Lung (tissue), 12 donors: ENCODE results near the gene STT3A. TPM values are rescaled to one million over a fixed set of nuclear protein-coding genes. Genes with fewer than 3 reads are reported as not detected.

Source experiments
- ATAC-seq: fragments of 200-7000 bp; cut with Tn5 transposase; one replicate; pipeline ENCODE4 v1.9.1; 2020; ENCODE audit warnings: moderate number of reproducible peaks; ENCODE audit not compliant: insufficient read depth, low FRiP score
- DNase-seq, 3 donors: peaks; one replicate each; pipeline ENCODE4 v3.0.0-alpha.2; 2013 to 2017
- H3K27ac ChIP-seq, 2 donors: one replicate each; pipeline ENCODE4 v1.5.1; 2013; ENCODE audit warnings: mild to moderate bottlenecking in 2 of 2, moderate library complexity in 2 of 2, control low read depth in 1 of 2, inconsistent platforms in 1 of 2, low read depth in 1 of 2, low read length in 1 of 2
- H3K27me3 ChIP-seq, 3 donors: one replicate each; pipeline ENCODE4 v1.5.1; 2013; ENCODE audit warnings: low read length in 2 of 3; ENCODE audit not compliant: control insufficient read depth in 3 of 3, insufficient read depth in 3 of 3
- H3K36me3 ChIP-seq, 4 donors: one replicate each; pipeline ENCODE4 v1.5.1; 2013; ENCODE audit warnings: low read length in 4 of 4, mild to moderate bottlenecking in 1 of 4, moderate library complexity in 1 of 4; ENCODE audit not compliant: control insufficient read depth in 4 of 4, insufficient read depth in 4 of 4
- H3K4me1 ChIP-seq, 5 donors: one replicate each; pipeline ENCODE4 v1.5.1; 2013; ENCODE audit warnings: low read length in 5 of 5, mild to moderate bottlenecking in 2 of 5, moderate library complexity in 1 of 5; ENCODE audit not compliant: control insufficient read depth in 5 of 5, insufficient read depth in 5 of 5
- H3K4me3 ChIP-seq: one replicate; pipeline ENCODE4 v1.5.1; 2013; ENCODE audit warnings: mild to moderate bottlenecking, control low read depth, moderate library complexity
- H3K9ac ChIP-seq, 2 donors: one replicate each; pipeline ENCODE4 v1.5.1; 2013; ENCODE audit warnings: low read length in 2 of 2, control low read depth in 1 of 2; ENCODE audit not compliant: insufficient read depth in 1 of 2
- H3K9me3 ChIP-seq, 4 donors: one replicate each; pipeline ENCODE4 v1.5.1; 2013; ENCODE audit warnings: low read length in 3 of 4, mild to moderate bottlenecking in 1 of 4, moderate library complexity in 1 of 4; ENCODE audit not compliant: control insufficient read depth in 4 of 4, insufficient read depth in 3 of 4
- CTCF ChIP-seq: IDR thresholded peaks from 2 replicates; pipeline ENCODE4 v1.5.1; 2012; ENCODE audit warnings: mild to moderate bottlenecking; ENCODE audit errors: control extremely low read depth, extremely low read depth
- WGBS, 2 donors: extraction: QIAGEN DNeasy Blood & Tissue Kit; methylation state at CpG; one replicate each; pipeline ENCODE4 v1.1.7; 2013; 5-methylcytosine and 5-hydroxymethylcytosine counted together
- polyA plus RNA-seq, 2 donors: library from polyadenylated mRNA; stranded (reverse); fragments of 200-250 nt; gene quantifications; one replicate each; pipeline ENCODE4 v1.2.1, GENCODE V29; 2013
- total RNA-seq, 2 donors: library from RNA; depleted of rRNA in 1 of 2; stranded (reverse); fragments of >200 nt in 1 of 2; gene quantifications; one replicate each; pipeline ENCODE4 v1.2.1, GENCODE V29; 2014 to 2021
- donor health status: control.
- donor health status: control.
- donor health status: Bipolar disorder and iron deficiency.
- donor health status: healthy.
- donor health status: DM: yes; HTN: yes; CAD: no.

Gene STT3A
- total and polyA plus RNA-seq, 4 donors: 49.6 to 136 (median 101) TPM

GRCh38 chr11:125583496-125583895 lies 9.2 kb upstream of the STT3A start:
- Histone ChIP-seq H3K4me3 (no peak overlapping the region), H3K36me3 (peaks cover 16 to 31% (median 26%) of the 10 kb centered on the region in 4 donors), H3K9ac (no peak overlapping the region), H3K27me3 (no peaks in the 10 kb centered on the region), H3K27ac (no peak overlapping the region), H3K9me3 (no peaks in the 10 kb centered on the region), H3K4me1 (no peaks in the 10 kb centered on the region)
- no peak for TF ChIP-seq CTCF
- 96 to 98% methylated on average over 11 of the region's 11 CpGs for WGBS, 2 donors
- no peak for ATAC-seq
- no peak for DNase-seq

- DNase-seq (no peak), ATAC-seq (no peak)
- 100% methylated on average over 1 of the region's 1 CpG for WGBS, 2 donors
- Histone ChIP-seq H3K27ac (no peak overlapping the region), H3K9ac (no peak overlapping the region), H3K9me3 (no peaks in the 10 kb centered on the region), H3K27me3 (no peaks in the 10 kb centered on the region), H3K36me3 (peaks cover 3 to 22% (median 15%) of the 10 kb centered on the region in 4 donors), H3K4me3 (no peak overlapping the region), H3K4me1 (no peaks in the 10 kb centered on the region)
- no peak for TF ChIP-seq CTCF
Observed at GRCh38 chr11:125585487-125585886, 7.2 kb upstream of the STT3A start.

GRCh38 chr11:125586623-125587022 lies 6.0 kb upstream of the STT3A start:
- Histone ChIP-seq H3K36me3 (peaks cover 2 to 21% (median 12%) of the 10 kb centered on the region in 4 donors), H3K27me3 (no peaks in the 10 kb centered on the region), H3K4me1 (peaks cover 0 to 3% (median 0%) of the 10 kb centered on the region in 5 donors), H3K9ac (no peak overlapping the region), H3K27ac (no peak overlapping the region), H3K9me3 (no peaks in the 10 kb centered on the region), H3K4me3 (no peak overlapping the region)
- ATAC-seq (no peak), DNase-seq (no peak)
- no peak for TF ChIP-seq CTCF
- 85 to 90% methylated on average over 3 of the region's 3 CpGs for WGBS, 2 donors

- H3K36me3 ChIP-seq: peaks cover 2 to 19% (median 10%) of the 10 kb centered on the region in 4 donors
- TF ChIP-seq CTCF: no peak
- DNase-seq: no peak
- peaks cover 0 to 5% (median 0%) of the 10 kb centered on the region in 5 donors for H3K4me1 ChIP-seq
- H3K4me3 ChIP-seq: no peak overlapping the region
- no peak overlapping the region for H3K9ac ChIP-seq
- no peaks in the 10 kb centered on the region for H3K27me3 ChIP-seq
- ATAC-seq: no peak
- WGBS, 2 donors: 94 to 100% methylated on average over 1 of the region's 1 CpG
- H3K27ac ChIP-seq: no peak overlapping the region
- H3K9me3 ChIP-seq: no peaks in the 10 kb centered on the region
Observed at GRCh38 chr11:125587480-125587879, 5.2 kb upstream of the STT3A start.
